ENCODE results near the gene C7orf25.

Gene C7orf25

GRCh38 chr7:42877862-42878261 lies 34.0 kb downstream of the C7orf25 start:
- no peak for DNase-seq (ENCODE audit: low read depth)

- no peak for DNase-seq (ENCODE audit: low read depth)
Measured at GRCh38 chr7:42876182-42877068, 35.4 kb downstream of the C7orf25 start.

- no peak for DNase-seq (ENCODE audit: low read depth)
Measured at GRCh38 chr7:42869131-42870020, 42.5 kb downstream of the C7orf25 start.

DNA sequence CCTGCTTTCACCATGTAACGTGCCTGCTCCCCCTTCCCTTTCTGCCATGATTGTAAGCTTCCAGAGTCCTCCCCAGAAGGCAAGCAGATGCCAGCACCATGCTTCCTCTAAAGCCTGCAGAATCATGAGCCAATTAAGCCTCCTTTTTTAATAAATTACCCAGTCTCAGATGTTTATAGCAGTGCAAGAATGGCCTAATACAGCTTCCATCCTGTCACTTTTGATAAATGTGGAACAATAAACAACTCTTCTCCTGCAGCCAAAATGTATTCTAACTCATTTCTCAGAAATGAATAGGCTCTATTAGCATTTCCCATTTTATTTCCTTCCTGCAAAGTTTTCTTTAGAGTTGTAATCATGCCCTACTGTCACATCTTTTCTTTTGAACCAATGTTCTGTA lies 43.4 kb downstream of the C7orf25 start:
- no peak for DNase-seq (ENCODE audit: low read depth)

Measured in GM04503 (cell line).